GM23248 (cell line): Measurements from ENCODE around the gene DDX27. TPM values are rescaled to one million over a fixed set of nuclear protein-coding genes. Genes with fewer than 3 reads are reported as not detected.
"Not testable (repeated sequence)": the region's sequence is repeated elsewhere in the genome, so short reads cannot be mapped to it uniquely, and the experiment has no call there.

Experiments used
- DNase-seq: peaks from one replicate; pipeline ENCODE4 v3.0.0-alpha.2; 2015
- H2AFZ ChIP-seq: fragments of 200-600 bp; sonication (generic); 2 replicates; pipeline ENCODE4 v1.6.1; 2016; ENCODE audit warnings: antibody characterized with exemption
- H3F3A ChIP-seq: fragments of 200-600 bp; sonication (generic); 2 replicates; pipeline ENCODE4 v1.6.1; 2016; ENCODE audit warnings: mild to moderate bottlenecking, antibody characterized with exemption, mixed run types; ENCODE audit not compliant: insufficient read depth
- H3K27ac ChIP-seq: fragments of 200-600 bp; sonication (generic); 2 replicates; pipeline ENCODE4 v1.5.1; 2016; ENCODE audit warnings: mild to moderate bottlenecking
- H3K27me3 ChIP-seq: fragments of 200-600 bp; sonication (generic); replicated peaks from 2 replicates; pipeline ENCODE4 v1.6.1; 2016; ENCODE audit warnings: mild to moderate bottlenecking; ENCODE audit not compliant: insufficient read depth
- H3K36me3 ChIP-seq: fragments of 200-600 bp; sonication (generic); 2 replicates; pipeline ENCODE4 v1.6.1; 2016; ENCODE audit warnings: low read depth, mild to moderate bottlenecking
- H3K4me1 ChIP-seq: fragments of 200-600 bp; sonication (generic); 2 replicates; pipeline ENCODE4 v1.6.1; 2016; ENCODE audit warnings: mild to moderate bottlenecking; ENCODE audit not compliant: insufficient read depth
- H3K4me2 ChIP-seq: fragments of 200-600 bp; sonication (generic); one replicate; pipeline ENCODE4 v1.6.1; 2016; ENCODE audit warnings: mild to moderate bottlenecking; ENCODE audit not compliant: unreplicated experiment
- H3K4me3 ChIP-seq: fragments of 200-600 bp; sonication (generic); 2 replicates; pipeline ENCODE4 v1.5.1; 2016; ENCODE audit warnings: mild to moderate bottlenecking
- H3K79me2 ChIP-seq: fragments of 200-600 bp; sonication (generic); 2 replicates; pipeline ENCODE4 v1.6.1; 2016; ENCODE audit warnings: mild to moderate bottlenecking; ENCODE audit not compliant: insufficient read depth
- H3K9ac ChIP-seq: fragments of 200-600 bp; sonication (generic); 2 replicates; pipeline ENCODE4 v1.6.1; 2016; ENCODE audit warnings: mild to moderate bottlenecking
- H3K9me2 ChIP-seq: fragments of 200-600 bp; sonication (generic); 2 replicates; pipeline ENCODE4 v1.6.1; 2016; ENCODE audit warnings: mixed run types, mild to moderate bottlenecking, moderate library complexity; ENCODE audit not compliant: insufficient read depth
- H3K9me3 ChIP-seq: fragments of 200-600 bp; sonication (generic); one replicate; pipeline ENCODE4 v1.6.1; 2017; ENCODE audit warnings: low read depth
- H4K20me1 ChIP-seq: fragments of 200-600 bp; sonication (generic); 2 replicates; pipeline ENCODE4 v1.6.0; 2016; ENCODE audit not compliant: insufficient read depth
- EZH2 ChIP-seq: fragments of 200-600 bp; sonication (generic); IDR thresholded peaks from 2 replicates; pipeline ENCODE4 v1.6.1; 2018; ENCODE audit warnings: antibody characterized with exemption, mild to moderate bottlenecking; ENCODE audit not compliant: insufficient read depth, poor library complexity, severe bottlenecking
- EZH2phosphoT487 ChIP-seq: fragments of 200-600 bp; sonication (generic); IDR thresholded peaks from 2 replicates; pipeline ENCODE4 v1.6.1; 2018; ENCODE audit warnings: antibody characterized with exemption, moderate library complexity, mild to moderate bottlenecking, low read depth; ENCODE audit not compliant: insufficient read depth
- WGBS, 2 experiments: methylation state at CpG; one replicate each; pipeline ENCODE4 v1.1.6; 2015 to 2017; ENCODE audit warnings: low lambda C conversion rate in 2 of 2, low coverage in 1 of 2; ENCODE audit errors: missing lambda C conversion rate in 2 of 2; 5-methylcytosine and 5-hydroxymethylcytosine counted together
- in situ Hi-C: fragments of 300-500 bp; cut with MboI; formaldehyde crosslinking; loops from 2 replicates; pipeline ENCODE4 v1.15.0; 2020
- polyA plus RNA-seq: library from polyadenylated mRNA; unstranded; fragments of >200 nt; fragmentation: Nextera tagmentation; extraction: Ambion mirVana; gene quantifications from 2 replicates; pipeline ENCODE4 v1.2.1, GENCODE V29; 2016
- total RNA-seq: library from RNA; depleted of rRNA; stranded (reverse); fragments of >200 nt; shearing (Covaris generic); gene quantifications from 2 replicates; pipeline ENCODE4 v1.2.3, GENCODE V29; 2014

The DDX27 gene
- total and polyA plus RNA-seq, 2 experiments from 2014 or later = 25.3 to 35.6 TPM

DNA sequence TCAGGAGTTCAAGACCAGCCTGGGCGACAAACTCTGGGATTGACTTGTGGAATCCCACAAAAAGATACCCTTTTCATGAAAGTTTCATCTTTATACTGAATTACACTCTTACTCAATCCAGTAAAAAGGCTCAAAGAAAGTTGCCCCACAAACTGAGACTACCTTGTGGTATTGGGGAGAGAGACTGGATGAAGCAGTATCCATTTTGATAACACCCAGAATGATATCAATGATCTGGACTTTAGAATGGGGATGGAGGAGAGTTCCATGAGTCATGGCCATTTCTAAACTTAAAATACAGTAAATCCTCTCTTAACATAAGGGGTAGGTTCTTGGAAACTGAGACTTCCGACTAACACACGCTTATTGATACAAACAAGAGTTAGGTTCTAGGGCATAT lies 35.8 kb upstream of the DDX27 start:
- H4K20me1 ChIP-seq = peaks cover 13% of the 10 kb centered on the region
- 90 to 97% methylated on average over 3 of the region's 3 CpGs for WGBS, 2 experiments
- H3K4me3 ChIP-seq = no peak overlapping the region
- H3F3A ChIP-seq = peaks cover 25% of the 10 kb centered on the region; the same call in 1 of the 2 replicates
- H3K79me2 ChIP-seq = peaks cover 93% of the 10 kb centered on the region
- H3K27me3 ChIP-seq = no peaks in the 10 kb centered on the region
- H3K36me3 ChIP-seq = no peaks in the 10 kb centered on the region
- no peaks in the 10 kb centered on the region for H3K9me2 ChIP-seq
- no peak overlapping the region for H3K27ac ChIP-seq
- DNase-seq = no peak
- no peak overlapping the region for H2AFZ ChIP-seq
- H3K9me3 ChIP-seq = no peaks in the 10 kb centered on the region
- no peak overlapping the region for H3K4me2 ChIP-seq
- TF ChIP-seq EZH2phosphoT487 (no peak), EZH2 (no peak)
- in situ Hi-C loops = no loop called here
- H3K9ac ChIP-seq = no peak overlapping the region
- 0 out of 2 replicates have a peak, but pooled peaks cover 7% of the 10 kb centered on the region for H3K4me1 ChIP-seq

DNA sequence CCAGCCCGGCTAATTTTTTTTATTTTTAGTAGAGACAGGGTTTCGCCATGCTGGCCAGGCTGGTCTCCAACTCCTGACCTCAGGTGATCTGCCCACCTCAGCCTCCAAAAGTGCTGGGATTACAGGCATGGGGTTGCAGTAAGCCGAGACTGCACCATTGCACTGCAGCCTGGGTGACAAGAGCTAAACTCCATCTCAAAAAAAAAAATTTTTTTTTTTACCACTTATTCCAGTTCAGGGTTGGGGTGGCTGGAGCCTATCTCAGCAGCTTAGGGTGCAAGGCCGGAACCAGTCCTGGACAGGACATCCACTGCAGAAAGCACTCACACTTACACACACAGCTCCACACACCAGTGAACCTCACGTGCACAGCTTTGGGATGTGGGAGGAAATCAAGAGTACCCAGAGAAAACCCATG lies 35.1 kb upstream of the DDX27 start:
- H3K9me2 ChIP-seq, H3K9me3 ChIP-seq, DNase-seq, H3K36me3 ChIP-seq, H3K27me3 ChIP-seq, H3K4me3 ChIP-seq, H2AFZ ChIP-seq, H3K4me1 ChIP-seq, in situ Hi-C loops, H3K9ac ChIP-seq, H3K27ac ChIP-seq, H3K4me2 ChIP-seq: not testable (repeated sequence)
- WGBS, 2 experiments = 82 to 84% methylated on average over 5 of the region's 5 CpGs
- peaks cover 25% of the 10 kb centered on the region; the same call in 1 of the 2 replicates for H3F3A ChIP-seq
- peaks cover 13% of the 10 kb centered on the region for H4K20me1 ChIP-seq
- peaks cover 86% of the 10 kb centered on the region for H3K79me2 ChIP-seq

DNA sequence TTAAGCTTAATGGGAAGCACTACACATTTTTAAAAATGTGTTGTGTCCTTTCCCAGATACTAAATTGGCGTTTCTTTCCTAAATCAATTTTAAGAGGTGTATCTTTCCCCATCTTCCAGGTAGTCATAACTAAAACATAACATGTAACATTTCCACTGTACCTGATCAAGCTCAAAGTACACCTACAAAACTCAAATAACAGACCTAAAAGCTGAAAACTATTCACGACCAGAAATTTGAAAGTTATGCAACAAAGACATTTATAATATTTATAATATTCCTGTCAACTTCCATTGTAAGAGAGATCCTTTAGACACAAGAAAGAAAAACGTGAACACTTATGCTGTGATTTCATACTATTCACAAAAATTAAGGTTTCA lies 34.5 kb upstream of the DDX27 start:
- 27 to 32% methylated on average over 3 of the region's 3 CpGs for WGBS, 2 experiments
- in situ Hi-C loops = no loop called here
- Histone ChIP-seq H3K36me3 (no peaks in the 10 kb centered on the region), H3K27me3 (no peaks in the 10 kb centered on the region), H3K27ac (no peak overlapping the region), H2AFZ (no peak overlapping the region), H3K9me3 (no peaks in the 10 kb centered on the region), H3K9me2 (no peaks in the 10 kb centered on the region), H3K4me3 (no peak overlapping the region), H3F3A (peaks cover 25% of the 10 kb centered on the region; the same call in 1 of the 2 replicates), H4K20me1 (peaks cover 10% of the 10 kb centered on the region), H3K9ac (no peak overlapping the region), H3K4me1 (0 out of 2 replicates have a peak, but pooled peaks cover 7% of the 10 kb centered on the region), H3K4me2 (no peak overlapping the region), H3K79me2 (peaks cover 80% of the 10 kb centered on the region)
- TF ChIP-seq EZH2 (no peak), EZH2phosphoT487 (no peak)
- DNase-seq = no peak

DNA sequence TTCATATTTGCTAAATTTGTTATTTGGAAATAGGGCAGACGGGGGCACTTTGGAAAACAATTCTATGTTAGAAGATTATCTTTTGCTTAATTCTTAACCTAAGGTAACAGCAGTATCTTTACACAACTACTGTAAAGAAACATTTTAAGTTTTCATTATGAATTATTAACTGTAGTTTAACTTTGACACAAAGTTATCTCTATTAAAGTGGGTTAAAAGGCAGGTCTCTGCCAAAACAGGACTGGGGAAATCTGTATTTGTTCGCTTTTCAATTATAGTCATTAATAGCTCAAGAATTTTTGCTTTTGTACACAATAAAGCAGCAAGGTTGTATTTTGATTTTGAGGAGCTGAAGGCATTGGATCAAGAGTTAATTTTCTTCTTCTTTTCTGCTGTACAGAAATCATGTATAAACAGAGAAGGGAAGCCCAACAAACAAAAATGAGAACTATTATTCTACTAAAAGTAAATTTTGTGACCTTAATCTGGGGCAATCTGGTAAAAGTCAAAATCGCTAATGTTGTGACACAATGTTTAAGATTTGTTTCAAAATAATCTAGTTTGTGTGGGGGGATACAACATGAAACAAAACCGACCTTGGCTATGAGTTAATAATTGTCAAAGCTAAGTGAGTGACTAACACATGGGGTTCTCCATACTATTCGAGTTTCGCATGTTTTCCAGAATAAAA lies 34.0 kb upstream of the DDX27 start:
- in situ Hi-C loops = no loop called here
- Histone ChIP-seq H3K9ac (no peak overlapping the region), H3K4me2 (no peak overlapping the region), H3K9me2 (no peaks in the 10 kb centered on the region), H3K79me2 (peaks cover 75% of the 10 kb centered on the region), H4K20me1 (peaks cover 5% of the 10 kb centered on the region), H3K9me3 (no peaks in the 10 kb centered on the region), H3K4me3 (no peak overlapping the region), H3K27me3 (no peaks in the 10 kb centered on the region), H3F3A (peaks cover 25% of the 10 kb centered on the region; the same call in 1 of the 2 replicates), H2AFZ (no peak overlapping the region), H3K36me3 (no peaks in the 10 kb centered on the region), H3K4me1 (0 out of 2 replicates have a peak, but pooled peaks cover 7% of the 10 kb centered on the region), H3K27ac (no peak overlapping the region)
- 69 to 70% methylated on average over 6 of the region's 6 CpGs for WGBS, 2 experiments
- TF ChIP-seq EZH2phosphoT487 = no peak
- no peak for TF ChIP-seq EZH2
- DNase-seq = no peak
